Measurements from ENCODE around the gene POTEE.
"Not testable (repeated sequence)": the region's sequence is repeated elsewhere in the genome, so short reads cannot be mapped to it uniquely, and the experiment has no call there.

POTEE gene

GRCh38 chr2:131209030-131209772, at the start of gene POTEE:
Gene POTEE (plus strand): TSS chr2:131209536. CDS start chr2:131218403, 8,867 bp downstream.
- DNase-seq (ENCODE audit: low read depth): not testable (repeated sequence)

- DNase-seq (ENCODE audit: low read depth): not testable (repeated sequence)
These were observed 43.8 kb upstream of the POTEE start for GRCh38 chr2:131165562-131165961.

DNA sequence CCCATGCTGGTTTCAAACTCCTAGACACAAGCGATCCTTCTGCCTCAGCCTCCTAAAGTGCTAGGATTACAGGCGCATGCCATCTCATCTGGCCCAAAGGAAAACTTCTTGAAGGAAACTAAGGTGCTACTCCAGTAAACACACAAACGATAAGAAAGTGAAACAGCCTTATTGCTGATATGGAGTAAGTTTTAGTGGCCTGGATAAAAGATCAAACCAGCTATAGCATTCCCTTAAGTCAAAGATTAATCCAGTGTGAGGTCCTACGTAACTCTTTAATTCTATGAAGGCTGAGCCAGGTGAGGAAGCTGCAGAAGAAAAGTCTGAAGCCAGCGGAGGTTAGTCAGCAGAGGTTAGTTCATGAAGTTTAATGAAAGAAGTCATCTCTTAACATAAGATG, 40.8 kb upstream of the POTEE start:
- no peak for DNase-seq (ENCODE audit: low read depth)

DNA sequence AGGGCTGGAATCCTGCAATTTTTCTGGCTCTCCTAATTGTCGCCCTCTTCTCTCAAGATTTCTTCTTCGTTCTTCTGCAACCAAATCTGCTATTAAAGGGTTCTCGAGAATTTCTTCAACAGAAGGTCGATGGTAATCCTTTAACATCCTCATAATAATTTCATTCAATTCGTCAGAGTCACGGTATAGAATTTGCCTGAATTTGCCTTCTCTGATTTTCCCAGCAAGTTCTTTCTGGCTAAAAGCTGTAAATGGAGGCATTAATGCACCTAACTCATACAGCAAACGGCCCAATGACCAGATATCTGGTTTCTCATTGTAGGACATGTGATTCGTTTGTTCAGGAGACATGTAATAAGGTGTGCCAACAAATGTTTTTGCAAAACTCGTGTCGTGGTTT, 31.3 kb upstream of the POTEE start:
- not testable (repeated sequence) for DNase-seq (ENCODE audit: low read depth)

- DNase-seq (ENCODE audit: low read depth): not testable (repeated sequence)
These were observed 30.5 kb upstream of the POTEE start for GRCh38 chr2:131178721-131179418.

GRCh38 chr2:131181451-131181850, 27.9 kb upstream of the POTEE start:
- not testable (repeated sequence) for DNase-seq (ENCODE audit: low read depth)

GRCh38 chr2:131193421-131193820, 15.9 kb upstream of the POTEE start:
- DNase-seq (ENCODE audit: low read depth): not testable (repeated sequence)

DNA sequence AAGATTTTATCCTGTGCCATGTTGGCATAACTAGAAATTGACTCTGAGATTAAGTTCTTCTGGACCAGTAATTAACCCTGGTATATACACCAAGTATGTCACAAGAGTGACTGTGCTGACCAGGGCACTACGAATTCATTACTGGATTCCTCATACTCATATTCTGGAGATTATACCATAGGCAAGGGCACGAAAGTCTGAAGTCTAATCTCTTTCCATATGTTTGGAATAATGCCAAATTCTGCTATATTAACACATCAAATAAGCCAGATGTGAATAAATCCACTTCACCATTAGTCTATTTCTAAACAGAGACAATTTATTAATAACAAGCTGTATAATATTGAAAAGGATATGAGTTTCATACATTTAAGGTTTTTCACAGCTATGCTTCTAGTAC, 13.2 kb upstream of the POTEE start:
- DNase-seq (ENCODE audit: low read depth): not testable (repeated sequence)

- no peak for DNase-seq (ENCODE audit: low read depth)
These were observed 8.2 kb upstream of the POTEE start for GRCh38 chr2:131201098-131201497.

GRCh38 chr2:131207839-131208238, 1.5 kb upstream of the POTEE start:
- DNase-seq (ENCODE audit: low read depth): not testable (repeated sequence)

GRCh38 chr2:131209773-131210104, 403 bp downstream of the POTEE start:
- not testable (repeated sequence) for DNase-seq (ENCODE audit: low read depth)

- DNase-seq (ENCODE audit: low read depth): not testable (repeated sequence)
These were observed 1.3 kb downstream of the POTEE start for GRCh38 chr2:131210434-131211211.

- DNase-seq (ENCODE audit: low read depth): not testable (repeated sequence)
These were observed 8.1 kb downstream of the POTEE start for GRCh38 chr2:131217238-131217986.

- DNase-seq (ENCODE audit: low read depth): not testable (repeated sequence)
These were observed 26.5 kb downstream of the POTEE start for GRCh38 chr2:131235543-131236449.

Measured in ELR (cell line).